Motor neuron (in vitro differentiated cells): ENCODE results near the gene KRTAP20-4. TPM values are rescaled to one million over a fixed set of nuclear protein-coding genes. Genes with fewer than 3 reads are reported as not detected.

Source experiments
- ATAC-seq, 8 experiments: fragments of 200-7000 bp; cut with Tn5 transposase; replicated peaks in 6 of 8; 2 replicates each; pipeline ENCODE4 v1.8.0; 2021; ENCODE audit warnings: mild to moderate bottlenecking in 8 of 8, moderate library complexity in 8 of 8
- H3K27ac ChIP-seq, 2 donors: fragments of 250-450 bp; sonication (Bioruptor Pico); 2 replicates each; pipeline ENCODE4 v1.9.0; 2021; ENCODE audit warnings: antibody characterized with exemption in 2 of 2, mild to moderate bottlenecking in 2 of 2, moderate library complexity in 1 of 2
- H3K4me1 ChIP-seq, 2 donors: fragments of 250-450 bp; sonication (Bioruptor Pico); replicated peaks in 1 of 2; 2 replicates each; pipeline ENCODE4 v1.6.1; 2021; ENCODE audit warnings: antibody characterized with exemption in 2 of 2, mild to moderate bottlenecking in 2 of 2, moderate library complexity in 1 of 2
- H3K4me3 ChIP-seq, 5 donors: fragments of 250-450 bp; sonication (Bioruptor Pico); 2 replicates each; pipeline ENCODE4 v1.9.0; 2021; ENCODE audit warnings: antibody characterized with exemption in 5 of 5, mild to moderate bottlenecking in 5 of 5, moderate library complexity in 4 of 5
- WGBS, 10 experiments: fragments of 450-650 bp; shearing (Covaris generic); methylation state at CpG; one replicate each; pipeline ENCODE4 v1.0.0; 2022; 5-methylcytosine and 5-hydroxymethylcytosine counted together
- in situ Hi-C, 9 experiments: fragments of 400-800 bp; cut with MboI; loops; one replicate each; pipeline ENCODE4 v1.15.0; 2021; ENCODE audit warnings: low sequenced_read_pairs in 9 of 9, low pct_unique_long_range_greater_than_20kb in 2 of 9; ENCODE audit not compliant: unreplicated experiment in 9 of 9
- total RNA-seq, 8 experiments: library from RNA; unstranded; fragments of 300-600 nt; gene quantifications; 2 replicates each; pipeline versions ENCODE4 v1.2.3 to v1.2.4, GENCODE V29; 2022

Gene KRTAP20-4
- total RNA-seq: not detected

DNA sequence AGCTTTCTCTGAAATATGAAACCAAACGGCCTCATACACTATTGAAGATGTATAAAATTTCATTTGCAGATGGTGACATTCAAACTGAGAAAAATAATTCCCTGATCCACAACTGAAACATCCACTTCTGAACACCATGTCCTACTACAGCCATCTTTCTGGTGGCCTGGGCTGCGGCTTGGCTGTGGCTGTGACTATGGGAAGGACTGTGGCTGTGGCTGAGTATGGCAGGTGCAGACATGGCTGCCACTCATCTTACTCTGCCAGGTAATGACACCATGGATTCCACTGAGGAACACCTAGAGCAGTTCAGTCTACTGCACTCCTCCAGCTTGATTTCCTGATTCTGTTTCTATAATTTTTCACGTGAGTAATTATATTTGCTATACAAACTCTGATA lies at the start of gene KRTAP20-4:
Gene KRTAP20-4 (plus strand): TSS at position 106 of the 400 bp plus-strand sequence.
- WGBS, 10 experiments: 0 to 100% (median 67%) methylated on average over 1 to 3 of the region's 3 CpGs; no CpG with 5 or more reads in 1 of the 10 experiments
- in situ Hi-C loops: no loop called here
- ATAC-seq: no peak

DNA sequence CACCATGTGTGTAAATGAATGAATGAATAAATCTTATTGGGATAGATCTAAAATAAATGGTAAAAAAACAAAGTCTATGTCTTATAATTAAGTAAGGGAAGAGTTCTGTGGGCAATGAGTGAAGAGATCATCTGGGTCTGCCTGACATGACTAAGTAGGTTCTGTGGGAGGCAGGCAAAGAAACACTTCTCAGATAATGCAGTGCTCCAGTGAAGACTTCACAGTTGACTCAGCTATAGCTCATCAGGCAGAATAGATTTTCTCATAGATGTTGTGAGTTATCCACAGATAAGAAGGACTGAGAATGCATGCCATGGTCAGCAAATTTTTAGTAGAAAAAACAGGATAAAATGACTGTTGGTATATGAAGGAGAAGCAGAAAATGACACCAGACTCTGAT lies 42.7 kb upstream of the KRTAP20-4 start:
- Histone ChIP-seq H3K27ac (no peak overlapping the region), H3K4me3 (no peak overlapping the region), H3K4me1 (no peaks in the 10 kb centered on the region)
- ATAC-seq: no peak
- in situ Hi-C loops: no loop called here

More for the DNA sequence above, at the start of gene KRTAP20-4:
- H3K4me3 ChIP-seq: no peak within 1 kb of the TSS
- no peak within 1 kb of the TSS for H3K27ac ChIP-seq
- H3K4me1 ChIP-seq: no peaks in the 10 kb centered on the region

DNA sequence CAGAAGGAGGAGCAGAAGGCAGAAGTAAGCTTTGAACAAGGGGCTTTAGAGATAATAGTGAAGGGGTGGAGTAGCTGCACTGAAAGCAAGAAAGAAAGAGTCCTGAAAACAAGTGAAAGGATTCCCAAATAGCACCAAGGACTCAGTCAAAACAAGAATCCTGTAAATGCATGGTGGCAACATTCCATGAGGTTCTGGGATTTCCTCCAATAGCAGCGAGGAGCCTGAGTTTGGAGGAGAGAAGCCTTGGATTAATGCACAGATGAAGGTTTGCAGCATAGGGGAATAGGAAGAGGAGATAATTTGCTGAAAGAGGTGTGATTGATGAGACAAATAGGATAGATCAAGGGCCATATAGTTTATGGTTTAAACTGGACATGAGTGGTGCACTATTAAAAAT lies 41.1 kb upstream of the KRTAP20-4 start:
- ATAC-seq: no peak
- Histone ChIP-seq H3K4me3 (no peak overlapping the region), H3K4me1 (no peaks in the 10 kb centered on the region), H3K27ac (no peak overlapping the region)
- in situ Hi-C loops: no loop called here
- WGBS, 10 experiments: 0 to 57% (median 32%) methylated on average over 1 of the region's 1 CpG; no CpG with 5 or more reads in 6 of the 10 experiments

DNA sequence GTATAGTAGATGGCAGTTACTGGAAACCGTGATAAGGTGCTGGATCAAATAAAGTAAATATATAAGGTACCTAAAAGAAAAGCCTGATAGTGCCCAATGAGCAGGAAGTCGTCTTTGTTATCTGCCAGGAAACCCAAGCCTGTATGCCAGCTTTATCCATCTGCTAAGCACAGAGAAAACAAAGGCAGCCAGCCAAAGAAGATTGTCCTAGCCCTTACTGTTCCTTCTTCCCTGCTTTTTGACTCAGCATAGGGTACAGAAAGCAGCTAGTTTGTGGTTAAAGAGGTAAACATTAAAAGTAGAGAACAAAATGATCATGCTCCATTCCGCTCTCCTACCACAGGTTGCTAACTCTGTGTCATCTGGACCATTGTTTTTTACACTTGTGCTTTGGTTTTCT lies 40.3 kb upstream of the KRTAP20-4 start:
- in situ Hi-C loops: no loop called here
- no peak overlapping the region for H3K4me3 ChIP-seq
- no peak for ATAC-seq
- no peaks in the 10 kb centered on the region for H3K4me1 ChIP-seq
- no peak overlapping the region for H3K27ac ChIP-seq
- WGBS, 10 experiments: 0 to 100% (median 83%) methylated on average over 1 to 3 of the region's 3 CpGs

DNA sequence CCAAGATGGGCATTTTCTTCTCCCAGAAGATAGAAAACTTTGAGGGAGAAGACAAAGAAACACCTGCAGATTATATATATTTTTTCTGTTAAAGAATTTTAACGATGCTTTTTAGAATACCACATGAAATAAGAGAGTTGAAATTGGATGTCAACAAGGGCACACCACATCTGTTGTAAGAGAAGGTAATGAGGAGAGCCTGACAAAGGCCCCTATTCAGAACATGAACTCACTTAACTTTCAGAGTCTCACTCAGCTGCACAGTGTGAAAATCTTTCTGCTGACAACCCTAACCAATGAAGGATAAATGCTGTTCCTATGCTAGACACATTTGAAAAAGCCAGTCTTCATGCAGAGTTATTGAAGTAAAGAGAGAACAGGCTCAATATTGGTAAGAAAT lies 37.6 kb upstream of the KRTAP20-4 start:
- no peaks in the 10 kb centered on the region for H3K4me1 ChIP-seq
- H3K4me3 ChIP-seq: no peak overlapping the region
- no peak overlapping the region for H3K27ac ChIP-seq
- WGBS, 10 experiments: 0 to 78% (median 0%) methylated on average over 1 of the region's 1 CpG; no CpG with 5 or more reads in 1 of the 10 experiments
- in situ Hi-C loops: no loop called here
- ATAC-seq: peak in 2 of 8 experiments; percentile 20 to 45

DNA sequence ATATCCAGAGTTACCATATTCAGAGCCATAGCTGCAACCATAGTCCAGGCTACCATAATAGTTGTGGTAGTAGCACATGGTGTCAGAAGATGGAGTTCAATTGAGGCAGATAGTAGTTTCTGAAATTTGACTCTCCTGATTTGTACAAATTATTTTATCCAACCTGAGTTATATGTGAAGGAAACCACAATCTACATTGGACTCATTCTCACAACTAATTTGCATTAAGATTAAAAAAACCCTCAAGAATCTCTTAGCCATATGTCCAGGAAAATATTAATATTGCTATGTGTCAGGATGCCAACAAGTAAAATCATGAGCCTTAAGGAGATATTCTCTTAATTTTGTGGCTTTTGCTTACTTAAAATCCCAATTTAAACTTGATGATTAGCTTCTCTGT lies 30.1 kb upstream of the KRTAP20-4 start, which contains the start of gene KRTAP22-2:
Gene KRTAP22-2 (minus strand): TSS at position 101 of the 400 bp plus-strand sequence.
- Histone ChIP-seq H3K27ac (no peak within 1 kb of the TSS), H3K4me3 (no peak within 1 kb of the TSS), H3K4me1 (no peaks in the 10 kb centered on the region)
- ATAC-seq: no peak
- in situ Hi-C loops: no loop called here

DNA sequence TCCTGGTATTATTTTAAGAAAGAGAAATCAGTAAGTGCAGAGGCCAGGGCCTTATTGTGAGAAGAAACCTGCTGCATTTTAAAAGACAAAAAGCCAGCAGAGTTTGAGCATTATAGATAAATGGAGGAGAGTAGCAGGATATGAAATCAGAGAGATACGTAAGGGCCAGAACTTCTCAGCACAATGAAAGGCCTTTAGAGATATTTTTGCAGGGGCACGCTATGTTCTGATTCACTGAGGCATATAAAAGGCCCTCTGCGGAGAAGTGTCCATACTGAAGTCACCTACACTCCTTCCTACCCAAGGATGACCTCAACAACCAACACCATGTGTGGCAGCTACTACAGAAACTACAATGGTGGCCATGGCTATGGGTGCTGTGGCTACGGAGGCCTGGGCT lies 28.3 kb upstream of the KRTAP20-4 start, which contains the start of gene KRTAP6-3:
Gene KRTAP6-3 (plus strand): TSS at position 301 of the 400 bp plus-strand sequence. CDS start 6 bp downstream, at position 307.
- Histone ChIP-seq H3K4me3 (no peak within 1 kb of the TSS), H3K27ac (no peak within 1 kb of the TSS), H3K4me1 (no peaks in the 10 kb centered on the region)
- in situ Hi-C loops: no loop called here
- WGBS, 10 experiments: 10 to 100% (median 92%) methylated on average over 1 to 4 of the region's 4 CpGs; no CpG with 5 or more reads in 3 of the 10 experiments
- no peak for ATAC-seq

DNA sequence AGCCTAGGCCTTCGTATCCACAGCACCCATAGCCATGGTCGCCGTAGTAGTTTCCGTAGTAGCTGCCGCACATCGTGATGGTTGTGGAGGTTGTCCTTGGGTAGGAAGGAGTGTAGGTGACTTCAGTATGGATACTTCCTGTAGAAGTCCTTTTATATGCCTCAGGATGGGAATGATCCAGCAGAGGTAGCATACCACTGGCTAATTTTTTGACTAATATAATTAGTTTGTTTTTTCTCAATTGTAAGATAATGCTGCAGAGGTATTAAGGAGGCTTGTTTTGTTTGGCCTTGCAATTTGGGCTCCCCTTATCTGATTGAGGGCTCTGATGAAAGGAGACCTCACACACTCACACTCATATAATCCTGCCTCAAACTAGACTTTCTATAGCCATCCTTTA lies 21.6 kb upstream of the KRTAP20-4 start, which contains the start of gene KRTAP6-2:
Gene KRTAP6-2 (minus strand): TSS at position 101 of the 400 bp plus-strand sequence. CDS start 28 bp downstream, at position 73.
- WGBS, 10 experiments: 17 to 100% (median 83%) methylated on average over 1 to 6 of the region's 6 CpGs; no CpG with 5 or more reads in 4 of the 10 experiments
- in situ Hi-C loops: no loop called here
- H3K4me1 ChIP-seq: no peaks in the 10 kb centered on the region
- H3K4me3 ChIP-seq: no peak within 1 kb of the TSS
- H3K27ac ChIP-seq: no peak within 1 kb of the TSS
- no peak for ATAC-seq

DNA sequence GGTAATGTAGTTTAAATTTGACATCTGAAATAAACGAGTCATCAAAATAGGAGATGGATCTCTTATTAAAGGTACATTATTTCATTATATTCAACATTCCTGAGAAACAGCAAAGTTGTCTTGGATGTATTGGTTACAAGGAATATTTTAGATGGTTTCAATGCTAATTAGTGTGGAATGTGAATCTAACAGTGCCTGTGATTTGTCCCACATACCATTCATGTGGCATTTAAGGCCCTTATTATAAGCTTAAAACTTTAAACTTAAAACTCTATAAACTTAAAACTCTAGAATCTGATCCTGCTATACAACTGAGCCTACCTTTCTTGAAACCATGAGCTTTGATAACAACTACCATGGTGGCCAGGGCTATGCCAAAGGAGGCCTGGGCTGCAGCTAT lies 19.6 kb upstream of the KRTAP20-4 start, which contains the start of gene KRTAP22-1:
Gene KRTAP22-1 (plus strand): TSS at position 301 of the 400 bp plus-strand sequence.
- WGBS, 10 experiments: 0 to 100% (median 20%) methylated on average over 1 of the region's 1 CpG; no CpG with 5 or more reads in 2 of the 10 experiments
- in situ Hi-C loops: no loop called here
- ATAC-seq: no peak
- no peak within 1 kb of the TSS for H3K4me3 ChIP-seq
- no peak within 1 kb of the TSS for H3K27ac ChIP-seq
- H3K4me1 ChIP-seq: no peaks in the 10 kb centered on the region

DNA sequence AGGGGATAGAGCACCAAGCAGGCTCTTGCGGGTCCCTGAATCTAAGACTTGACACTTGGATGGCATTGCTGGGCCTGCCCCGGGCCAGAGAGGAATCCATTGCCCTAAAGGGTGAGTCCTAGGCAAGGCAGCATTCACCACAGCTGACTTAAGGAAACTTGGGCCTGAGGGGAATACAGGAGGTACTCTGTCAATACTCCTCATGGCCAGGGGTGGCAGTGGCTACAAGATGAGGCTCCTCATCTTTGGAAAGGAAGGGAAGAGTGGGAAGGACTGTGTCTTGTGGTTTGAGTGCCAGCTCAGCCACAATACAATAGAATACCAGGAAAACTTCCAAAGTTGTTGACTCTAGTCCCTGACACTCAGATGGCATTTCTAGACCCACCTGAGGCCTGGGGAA lies 14.5 kb upstream of the KRTAP20-4 start:
- Histone ChIP-seq H3K4me1 (no peaks in the 10 kb centered on the region), H3K4me3 (no peak overlapping the region), H3K27ac (no peak overlapping the region)
- in situ Hi-C loops: no loop called here
- WGBS, 10 experiments: 0 to 100% (median 68%) methylated on average over 1 to 2 of the region's 2 CpGs; no CpG with 5 or more reads in 4 of the 10 experiments
- no peak for ATAC-seq

DNA sequence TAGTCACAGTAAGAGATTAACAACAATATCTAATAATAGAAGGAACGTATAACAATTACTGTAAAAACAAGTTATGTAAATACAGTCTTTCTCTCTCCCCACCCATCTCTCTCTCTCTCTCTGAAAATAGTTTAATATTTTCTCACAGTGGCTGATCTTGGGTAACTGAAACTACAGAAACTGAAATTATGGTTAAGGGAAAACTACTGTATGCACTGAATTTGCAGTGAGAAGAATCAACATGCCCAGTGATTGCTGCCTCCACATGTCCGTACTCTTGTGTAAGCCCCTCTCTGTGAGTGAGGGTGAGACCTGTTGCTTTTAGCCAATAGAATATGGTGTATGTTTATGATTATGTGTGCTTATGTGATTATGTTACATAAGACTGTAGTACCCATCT lies 8.3 kb upstream of the KRTAP20-4 start:
- no peak overlapping the region for H3K27ac ChIP-seq
- ATAC-seq: no peak
- no peaks in the 10 kb centered on the region for H3K4me1 ChIP-seq
- in situ Hi-C loops: no loop called here
- WGBS, 10 experiments: 0 to 100% (median 82%) methylated on average over 1 to 2 of the region's 2 CpGs
- no peak overlapping the region for H3K4me3 ChIP-seq

DNA sequence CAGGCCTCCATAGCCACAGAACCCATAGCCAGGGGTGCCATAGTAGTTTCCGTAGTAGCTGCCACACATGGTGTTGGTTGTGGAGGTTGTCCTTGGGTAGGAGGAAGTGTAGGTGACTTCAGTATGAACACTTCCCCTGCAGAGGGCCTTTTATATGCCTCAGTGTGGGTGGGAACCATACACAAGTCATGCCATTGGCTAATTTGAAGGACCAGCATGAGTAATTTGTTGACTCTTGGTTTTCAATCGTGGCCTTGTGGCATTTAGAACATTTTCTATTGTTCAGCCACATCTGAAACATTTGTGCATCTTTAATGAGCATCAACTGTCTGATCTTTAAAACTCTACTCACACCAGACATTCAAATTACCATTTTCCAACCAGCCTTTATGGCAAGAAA lies 6.6 kb upstream of the KRTAP20-4 start, which contains the start of gene KRTAP6-1:
Gene KRTAP6-1 (minus strand): TSS at position 95 of the 400 bp plus-strand sequence. CDS start 26 bp downstream, at position 69.
- Histone ChIP-seq H3K4me3 (no peak within 1 kb of the TSS), H3K4me1 (no peaks in the 10 kb centered on the region), H3K27ac (no peak within 1 kb of the TSS)
- in situ Hi-C loops: no loop called here
- WGBS, 10 experiments: 0 to 89% (median 50%) methylated on average over 1 to 2 of the region's 2 CpGs; no CpG with 5 or more reads in 3 of the 10 experiments
- ATAC-seq: no peak

DNA sequence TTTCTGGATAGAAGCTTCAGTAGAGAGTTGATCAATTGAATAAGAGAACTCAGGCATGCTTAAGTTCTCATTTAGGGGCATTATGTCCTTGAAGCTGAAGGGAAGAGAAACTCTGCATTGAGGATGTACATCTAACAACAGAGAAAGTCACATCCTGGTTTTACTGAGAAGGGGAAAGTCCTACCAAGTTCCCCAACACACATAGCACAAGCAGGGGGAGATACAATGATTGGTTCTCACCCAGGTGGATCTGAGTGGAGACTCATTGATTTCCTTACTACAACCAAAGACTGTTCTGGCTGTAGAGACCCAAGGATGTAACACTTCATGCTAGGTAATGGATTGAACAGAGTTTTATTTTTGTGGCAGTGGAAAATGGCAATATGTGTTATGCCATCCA lies 5.2 kb upstream of the KRTAP20-4 start:
- in situ Hi-C loops: no loop called here
- Histone ChIP-seq H3K4me3 (no peak overlapping the region), H3K4me1 (no peaks in the 10 kb centered on the region), H3K27ac (no peak overlapping the region)
- no peak for ATAC-seq

DNA sequence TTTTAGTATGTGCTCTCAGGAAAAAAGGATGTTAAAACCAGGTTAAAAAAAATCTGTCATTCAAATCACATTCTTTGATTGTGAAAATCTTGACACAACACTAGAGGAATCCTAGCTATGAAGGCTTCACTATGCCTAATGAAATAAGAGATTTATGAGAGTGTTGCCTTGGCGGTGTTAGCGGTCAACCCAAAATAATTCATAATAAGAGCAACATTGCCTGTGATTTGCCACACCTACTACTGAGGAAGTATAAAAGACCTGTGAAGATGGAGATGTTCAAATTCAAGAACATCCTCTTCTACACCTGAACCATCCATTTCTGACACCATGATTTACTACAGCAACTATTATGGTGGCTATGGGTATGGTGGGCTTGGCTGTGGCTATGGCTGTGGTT lies 4.3 kb upstream of the KRTAP20-4 start, which contains the start of gene KRTAP20-1:
Gene KRTAP20-1 (plus strand): TSS at position 301 of the 400 bp plus-strand sequence. CDS start 30 bp downstream, at position 331.
- Histone ChIP-seq H3K4me3 (no peak within 1 kb of the TSS), H3K4me1 (no peaks in the 10 kb centered on the region), H3K27ac (no peak within 1 kb of the TSS)
- no peak for ATAC-seq
- in situ Hi-C loops: no loop called here
- WGBS, 10 experiments: 20 to 93% (median 48%) methylated on average over 2 of the region's 2 CpGs; no CpG with 5 or more reads in 4 of the 10 experiments
